Right atrium auricular region (tissue), 2 donors: ENCODE data around the gene GPC6. TPM values are rescaled to one million over a fixed set of nuclear protein-coding genes. Genes with fewer than 3 reads are reported as not detected.
"Not testable (repeated sequence)": the region's sequence is repeated elsewhere in the genome, so short reads cannot be mapped to it uniquely, and the experiment has no call there.

ENCODE experiments used
- DNase-seq: peaks from one replicate; pipeline ENCODE4 v3.0.0-alpha.2; 2019; ENCODE audit warnings: low spot score
- H3K27ac ChIP-seq, 2 donors: fragments of 200-600 bp; sonication (generic); 1 replicate in 1 of 2; 2 replicates in 1 of 2; pipeline ENCODE4 v1.5.1; 2016 to 2019
- H3K27me3 ChIP-seq, 2 donors: fragments of 200-600 bp; sonication (generic); one replicate each; pipeline versions ENCODE4 v1.5.1 to v1.6.0; 2017 to 2019
- H3K36me3 ChIP-seq: fragments of 200-600 bp; sonication (generic); one replicate; pipeline ENCODE4 v1.5.1; 2016
- H3K4me1 ChIP-seq, 2 donors: fragments of 200-600 bp; sonication (generic); one replicate each; pipeline versions ENCODE4 v1.5.1 to v1.6.0; 2017 to 2019
- H3K4me3 ChIP-seq, 2 donors: fragments of 200-600 bp; sonication (generic); 1 replicate in 1 of 2; 2 replicates in 1 of 2; pipeline ENCODE4 v1.5.1; 2017 to 2019; ENCODE audit warnings: mild to moderate bottlenecking in 1 of 2, moderate library complexity in 1 of 2
- H3K9me3 ChIP-seq, 2 donors: fragments of 200-600 bp; sonication (generic); one replicate each; pipeline ENCODE4 v1.5.1; 2019
- CTCF ChIP-seq, 2 donors: fragments of 200-600 bp; sonication (generic); IDR thresholded peaks; one replicate each; pipeline ENCODE4 v1.5.1; 2019; ENCODE audit warnings: antibody characterized with exemption in 2 of 2
- total RNA-seq, 2 donors: library from RNA; depleted of rRNA; stranded (reverse); fragments of >200 nt; gene quantifications; one replicate each; pipeline ENCODE4 v1.1.0, GENCODE V29; 2016

GPC6 gene
- total RNA-seq, 2 donors from 2014 or later = 1.3 to 3.8 TPM

- H3K4me3 ChIP-seq = no peak overlapping the region
- DNase-seq = no peak
- TF ChIP-seq CTCF (IDR thresholded peaks at IDR 0.05) = no peak
These were observed 978.3 kb downstream of the GPC6 start for GRCh38 chr13:94204946-94205345.

GRCh38 chr13:94205896-94206295 lies 979.3 kb downstream of the GPC6 start:
- H3K36me3 ChIP-seq = no peaks in the 10 kb centered on the region
- TF ChIP-seq CTCF (IDR thresholded peaks at IDR 0.05) = no peak

More at GRCh38 chr13:94204946-94205345, 978.3 kb downstream of the GPC6 start:
- Histone ChIP-seq H3K9me3 (no peaks in the 10 kb centered on the region), H3K4me1 (no peaks in the 10 kb centered on the region), H3K36me3 (no peaks in the 10 kb centered on the region), H3K27ac (no peak overlapping the region), H3K27me3 (no peaks in the 10 kb centered on the region)

GRCh38 chr13:94209117-94209516 lies 982.5 kb downstream of the GPC6 start:
- no peaks in the 10 kb centered on the region for H3K27me3 ChIP-seq
- H3K9me3 ChIP-seq = no peaks in the 10 kb centered on the region
- H3K4me3 ChIP-seq = no peak overlapping the region
- no peak overlapping the region for H3K27ac ChIP-seq
- no peaks in the 10 kb centered on the region for H3K4me1 ChIP-seq
- DNase-seq = no peak
- no peaks in the 10 kb centered on the region for H3K36me3 ChIP-seq
- TF ChIP-seq CTCF (IDR thresholded peaks at IDR 0.05) = no peak

More at GRCh38 chr13:94205896-94206295, 979.3 kb downstream of the GPC6 start:
- Histone ChIP-seq H3K27ac (no peak overlapping the region), H3K27me3 (no peaks in the 10 kb centered on the region), H3K9me3 (no peaks in the 10 kb centered on the region), H3K4me3 (no peak overlapping the region), H3K4me1 (no peaks in the 10 kb centered on the region)
- DNase-seq = no peak

GRCh38 chr13:94209913-94210312 lies 983.3 kb downstream of the GPC6 start:
- H3K27ac ChIP-seq, H3K9me3 ChIP-seq, H3K4me1 ChIP-seq, DNase-seq, H3K36me3 ChIP-seq, H3K27me3 ChIP-seq, H3K4me3 ChIP-seq: not testable (repeated sequence)

- no peak overlapping the region for H3K4me3 ChIP-seq
- TF ChIP-seq CTCF (IDR thresholded peaks at IDR 0.05) = no peak
These were observed 984.2 kb downstream of the GPC6 start for GRCh38 chr13:94210816-94211215.

GRCh38 chr13:94212196-94212595 lies 985.6 kb downstream of the GPC6 start:
- Histone ChIP-seq H3K4me3 (no peak overlapping the region), H3K36me3 (no peaks in the 10 kb centered on the region), H3K27me3 (no peaks in the 10 kb centered on the region), H3K27ac (no peak overlapping the region), H3K4me1 (no peaks in the 10 kb centered on the region), H3K9me3 (no peaks in the 10 kb centered on the region)
- no peak for TF ChIP-seq CTCF (IDR thresholded peaks at IDR 0.05)
- no peak for DNase-seq

More at GRCh38 chr13:94210816-94211215, 984.2 kb downstream of the GPC6 start:
- no peak overlapping the region for H3K27ac ChIP-seq
- H3K36me3 ChIP-seq = no peaks in the 10 kb centered on the region
- DNase-seq = no peak
- H3K4me1 ChIP-seq = no peaks in the 10 kb centered on the region
- H3K27me3 ChIP-seq = no peaks in the 10 kb centered on the region
- H3K9me3 ChIP-seq = no peaks in the 10 kb centered on the region
